Upper lobe of left lung (tissue), 6 donors: Measurements from ENCODE around the gene APP. TPM values are rescaled to one million over a fixed set of nuclear protein-coding genes. Genes with fewer than 3 reads are reported as not detected.

ENCODE experiments used
- ATAC-seq, 2 donors: fragments of 200-7000 bp; cut with Tn5 transposase; one replicate each; pipeline ENCODE4 v1.9.1; 2022; ENCODE audit warnings: mild to moderate bottlenecking in 2 of 2, moderate library complexity in 2 of 2; ENCODE audit not compliant: low FRiP score in 2 of 2
- DNase-seq, 2 donors: peaks; one replicate each; pipeline ENCODE4 v3.0.0-alpha.2; 2019 to 2020
- H3K27ac ChIP-seq, 4 donors: fragments of 200-600 bp; sonication (generic); one replicate each; pipeline ENCODE4 v1.5.1; 2016 to 2019
- H3K27me3 ChIP-seq, 4 donors: fragments of 200-600 bp; sonication (generic); one replicate each; pipeline ENCODE4 v1.5.1; 2017 to 2019
- H3K36me3 ChIP-seq, 4 donors: fragments of 200-600 bp; sonication (generic); one replicate each; pipeline ENCODE4 v1.5.1; 2016 to 2019
- H3K4me1 ChIP-seq, 4 donors: fragments of 200-600 bp; sonication (generic); one replicate each; pipeline ENCODE4 v1.5.1; 2018 to 2019
- H3K4me3 ChIP-seq, 4 donors: fragments of 200-600 bp; sonication (generic); one replicate each; pipeline ENCODE4 v1.5.1; 2017 to 2019; ENCODE audit warnings: mild to moderate bottlenecking in 2 of 4, moderate library complexity in 1 of 4
- H3K9me3 ChIP-seq, 4 donors: fragments of 200-600 bp; sonication (generic); one replicate each; pipeline ENCODE4 v1.5.1; 2018 to 2019
- CTCF ChIP-seq, 6 experiments: fragments of 450-650 bp in 4 of 6; fragments of 200-600 bp in 2 of 6; sonication (generic) in 2 of 6; IDR thresholded peaks; one replicate each; pipeline ENCODE4 v1.5.1; 2016 to 2019; ENCODE audit warnings: antibody characterized with exemption in 6 of 6
- EP300 ChIP-seq, 4 donors: sonication (generic); formaldehyde crosslinking; IDR thresholded peaks; one replicate each; pipeline ENCODE4 v1.5.1; 2017; ENCODE audit warnings: antibody characterized with exemption in 4 of 4, control low read depth in 2 of 4
- POLR2A ChIP-seq, 4 donors: fragments of 450-650 bp; IDR thresholded peaks; one replicate each; pipeline ENCODE4 v1.5.1; 2016 to 2017; ENCODE audit warnings: antibody characterized with exemption in 4 of 4, mild to moderate bottlenecking in 2 of 4
- POLR2AphosphoS5 ChIP-seq, 2 donors: sonication (generic); formaldehyde crosslinking; IDR thresholded peaks; one replicate each; pipeline ENCODE4 v1.5.1; 2017; ENCODE audit warnings: antibody characterized with exemption in 2 of 2
- WGBS, 2 donors: methylation state at CpG; one replicate each; pipeline ENCODE4 v1.1.5; 2017 to 2018; 5-methylcytosine and 5-hydroxymethylcytosine counted together
- total RNA-seq, 6 donors: library from RNA; depleted of rRNA in 4 of 6; stranded (reverse); fragments of >200 nt in 4 of 6; gene quantifications; one replicate each; pipeline versions ENCODE4 v1.1.0 to v1.2.1, GENCODE V29; 2016 to 2021
- donor health status: DM: no; HTN: no; CAD: no; lungs with moderate emphysema.
- donor health status: DM: no; HTN: yes; CAD: no; lungs with severe emphysema.

The APP gene
- total RNA-seq, 6 donors from 2014 or later, result 177 to 444 (median 391) TPM

GRCh38 chr21:25967181-25967900 is 203.2 kb downstream of the APP start:
- Histone ChIP-seq H3K4me1 (peaks cover 26 to 30% (median 27%) of the 10 kb centered on the region in 4 donors), H3K27ac (peak overlapping the region; percentile 58 to 77 (median 64)), H3K9me3 (no peaks in the 10 kb centered on the region), H3K27me3 (no peaks in the 10 kb centered on the region), H3K36me3 (peaks cover 0 to 8% (median 2%) of the 10 kb centered on the region in 4 donors), H3K4me3 (no peak overlapping the region)
- ATAC-seq, result peak; percentile 62 to 80
- DNase-seq, result no peak
- 35 to 37% methylated on average over 4 of the region's 4 CpGs for WGBS, 2 donors
- TF ChIP-seq CTCF (IDR thresholded peaks at IDR 0.05), result no peak

DNA sequence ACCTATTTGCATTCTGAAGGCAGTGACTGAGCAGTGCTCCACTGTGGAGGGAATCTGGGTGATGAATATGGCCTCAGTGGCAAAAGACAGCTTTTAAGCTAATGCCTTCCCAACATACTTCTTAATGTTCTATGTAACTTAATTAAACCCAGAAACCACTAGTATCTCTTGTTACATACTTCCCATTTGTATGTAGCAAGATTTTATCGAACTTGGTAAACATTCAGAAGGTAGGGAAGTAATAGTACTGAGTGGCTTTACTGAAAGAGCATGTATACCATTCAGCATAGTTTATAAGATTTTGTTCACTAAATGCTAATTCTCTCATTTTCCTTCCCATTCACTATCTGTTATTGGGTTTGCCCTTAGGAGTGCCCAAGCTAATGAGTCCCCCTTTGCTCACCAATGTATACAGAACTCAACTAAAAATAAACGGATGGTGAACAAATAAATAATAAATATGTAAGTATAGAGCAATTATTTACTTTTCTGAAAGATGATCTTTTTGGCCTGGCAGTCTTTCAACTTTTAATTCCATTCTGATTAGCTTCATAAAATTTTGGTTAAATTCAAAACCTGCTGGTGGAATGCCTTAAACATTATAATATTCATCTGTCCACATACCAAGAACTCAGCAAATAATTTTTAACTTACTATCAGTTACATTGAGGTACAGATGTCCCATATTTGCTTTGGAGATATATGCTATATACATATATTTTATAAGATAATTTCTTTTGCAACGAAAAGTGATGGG is 204.4 kb downstream of the APP start:
- TF ChIP-seq POLR2AphosphoS5 (IDR thresholded peaks at IDR 0.05) (no peak), CTCF (IDR thresholded peaks at IDR 0.05) (no peak), POLR2A (IDR thresholded peaks at IDR 0.05) (no peak), EP300 (IDR thresholded peaks at IDR 0.05) (no peak)
- H3K4me1 ChIP-seq, result peaks cover 26 to 30% (median 27%) of the 10 kb centered on the region in 4 donors
- DNase-seq, result no peak
- H3K36me3 ChIP-seq, result peaks cover 0 to 3% (median under 1%) of the 10 kb centered on the region in 4 donors
- peak overlapping the region in 1 of 4 donors; percentile 77 for H3K27ac ChIP-seq
- H3K4me3 ChIP-seq, result no peak overlapping the region
- no peak for ATAC-seq
- no peaks in the 10 kb centered on the region for H3K9me3 ChIP-seq
- no peaks in the 10 kb centered on the region for H3K27me3 ChIP-seq
- WGBS, 2 donors, result 73 to 82% methylated on average over 3 of the region's 3 CpGs

- WGBS, 2 donors, result 97% methylated on average over 5 of the region's 5 CpGs
- H3K9me3 ChIP-seq, result no peaks in the 10 kb centered on the region
- no peak overlapping the region for H3K27ac ChIP-seq
- H3K4me1 ChIP-seq, result peaks cover 22 to 30% (median 27%) of the 10 kb centered on the region in 4 donors
- DNase-seq, result no peak
- H3K4me3 ChIP-seq, result no peak overlapping the region
- ATAC-seq, result no peak
- TF ChIP-seq CTCF (IDR thresholded peaks at IDR 0.05), result no peak
- no peak for TF ChIP-seq POLR2AphosphoS5 (IDR thresholded peaks at IDR 0.05)
- no peak for TF ChIP-seq EP300 (IDR thresholded peaks at IDR 0.05)
- TF ChIP-seq POLR2A (IDR thresholded peaks at IDR 0.05), result no peak
- H3K36me3 ChIP-seq, result no peaks in the 10 kb centered on the region
- no peaks in the 10 kb centered on the region for H3K27me3 ChIP-seq
Measured at GRCh38 chr21:25964926-25965325, 205.6 kb downstream of the APP start.

GRCh38 chr21:25964015-25964414 is 206.6 kb downstream of the APP start:
- WGBS, 2 donors, result 40 to 55% methylated on average over 5 of the region's 5 CpGs
- TF ChIP-seq EP300 (IDR thresholded peaks at IDR 0.05) (peak in 3 of 4 donors; percentile 69 to 91 (median 88)), POLR2A (IDR thresholded peaks at IDR 0.05) (no peak), CTCF (IDR thresholded peaks at IDR 0.05) (no peak), POLR2AphosphoS5 (IDR thresholded peaks at IDR 0.05) (peak; percentile 44 to 86)
- Histone ChIP-seq H3K36me3 (peaks cover 0 to 5% (median 0%) of the 10 kb centered on the region in 4 donors), H3K4me1 (peaks cover 22 to 30% (median 27%) of the 10 kb centered on the region in 4 donors), H3K27ac (peak overlapping the region; percentile 53 to 86 (median 73)), H3K4me3 (no peak overlapping the region), H3K27me3 (no peaks in the 10 kb centered on the region), H3K9me3 (no peaks in the 10 kb centered on the region)
- DNase-seq, result peak in 1 of 2 donors; percentile 36
- peak; percentile 62 to 82 for ATAC-seq
